SK-N-SH (cell line): ENCODE data around the gene FBXO27. TPM values are rescaled to one million over a fixed set of nuclear protein-coding genes. Genes with fewer than 3 reads are reported as not detected.

Experiments
- CTCF ChIA-PET: fragments of 300-600, 350-600 bp; formaldehyde crosslinking; extraction: SDS; loops from one replicate; lab custom pipeline; 2021; lab: Yijun Ruan, JAX
- POLR2A ChIA-PET: fragments of 350-600 bp; sonication (Branson Sonifier 250); formaldehyde crosslinking; extraction: SDS; loops from one replicate; lab custom pipeline; 2020; ENCODE audit warnings: antibody characterized with exemption, inconsistent platforms; lab: Yijun Ruan, JAX
- DNase-seq: peaks from one replicate; pipeline ENCODE4 v3.0.0; 2012
- H2AFZ ChIP-seq: fragments of 200-600 bp; sonication (generic); 2 replicates; pipeline ENCODE4 v1.8.1; 2016; ENCODE audit warnings: antibody characterized with exemption, mild to moderate bottlenecking, low read depth
- H3F3A ChIP-seq: fragments of 200-600 bp; sonication (generic); replicated peaks from 2 replicates; pipeline ENCODE3; 2016; ENCODE audit warnings: antibody characterized with exemption, mild to moderate bottlenecking; ENCODE audit not compliant: insufficient read depth
- H3K27ac ChIP-seq, 2 experiments: fragments of 200-500 bp in 1 of 2; fragments of 200-600 bp in 1 of 2; sonication (Bioruptor generic) in 1 of 2; sonication (generic), shearing (Covaris generic) in 1 of 2; 2 replicates each; pipeline versions ENCODE4 v1.5.1 to v1.6.1; 2014 to 2016; ENCODE audit warnings: low read depth in 2 of 2, inconsistent platforms in 1 of 2, low read length in 1 of 2, mild to moderate bottlenecking in 1 of 2, mixed read lengths in 1 of 2
- H3K27me3 ChIP-seq: fragments of 200-600 bp; sonication (generic), shearing (Covaris generic); 2 replicates; pipeline ENCODE4 v1.6.1; 2016; ENCODE audit warnings: mixed run types; ENCODE audit not compliant: insufficient read depth
- H3K36me3 ChIP-seq, 2 experiments: fragments of 200-500 bp in 1 of 2; fragments of 200-600 bp in 1 of 2; sonication (Bioruptor generic) in 1 of 2; sonication (generic) in 1 of 2; replicated peaks in 1 of 2; 2 replicates each; pipeline versions ENCODE3 to v1.5.1; 2014 to 2016; ENCODE audit warnings: low read length in 1 of 2, mild to moderate bottlenecking in 1 of 2; ENCODE audit not compliant: insufficient read depth in 2 of 2, control insufficient read depth in 1 of 2
- H3K4me1 ChIP-seq, 2 experiments: fragments of 200-500 bp in 1 of 2; fragments of 200-600 bp in 1 of 2; sonication (Bioruptor generic) in 1 of 2; sonication (generic), shearing (Covaris generic) in 1 of 2; 2 replicates each; pipeline versions ENCODE4 v1.5.1 to v1.6.1; 2014 to 2016; ENCODE audit warnings: low read depth in 1 of 2, low read length in 1 of 2, mixed run types in 1 of 2; ENCODE audit not compliant: insufficient read depth in 2 of 2, control insufficient read depth in 1 of 2
- H3K4me2 ChIP-seq: fragments of 200-600 bp; sonication (generic), shearing (Covaris generic); 2 replicates; pipeline ENCODE4 v1.6.1; 2017; ENCODE audit warnings: mixed run types
- H3K4me3 ChIP-seq, 2 experiments: fragments of 200-500 bp in 1 of 2; fragments of 200-600 bp in 1 of 2; sonication (Bioruptor generic) in 1 of 2; sonication (generic), shearing (Covaris generic) in 1 of 2; 2 replicates each; pipeline versions ENCODE4 v1.5.1 to v1.8.1; 2014 to 2016; ENCODE audit warnings: low read depth in 2 of 2, inconsistent platforms in 1 of 2, low read length in 1 of 2, mild to moderate bottlenecking in 1 of 2, mixed read lengths in 1 of 2, moderate library complexity in 1 of 2
- H3K79me2 ChIP-seq: fragments of 200-600 bp; sonication (generic); 2 replicates; pipeline ENCODE4 v1.8.1; 2017; ENCODE audit warnings: mild to moderate bottlenecking; ENCODE audit not compliant: insufficient read depth
- H3K9ac ChIP-seq: fragments of 200-600 bp; sonication (generic); 2 replicates; pipeline ENCODE4 v1.6.1; 2017; ENCODE audit warnings: mixed run types
- H3K9me2 ChIP-seq: fragments of 200-600 bp; sonication (generic); 2 replicates; pipeline ENCODE4 v1.6.1; 2017; ENCODE audit warnings: mixed run types
- H3K9me3 ChIP-seq: fragments of 200-600 bp; sonication (generic); 2 replicates; pipeline ENCODE4 v1.6.1; 2017; ENCODE audit warnings: mixed run types, mild to moderate bottlenecking, moderate library complexity
- H4K20me1 ChIP-seq: fragments of 200-600 bp; sonication (generic); 2 replicates; pipeline ENCODE4 v1.6.1; 2017; ENCODE audit warnings: mild to moderate bottlenecking, mixed run types; ENCODE audit not compliant: insufficient read depth
- CTCF ChIP-seq: fragments of 200-600 bp; sonication (generic); IDR thresholded peaks from 2 replicates; pipeline ENCODE4 v1.6.1; 2017; ENCODE audit warnings: antibody characterized with exemption, mild to moderate bottlenecking, moderate library complexity
- ELF1 ChIP-seq: IDR thresholded peaks from 2 replicates; pipeline ENCODE4 v1.4.0; 2012
- EP300 ChIP-seq, 2 experiments: IDR thresholded peaks; 2 replicates each; pipeline versions ENCODE4 v1.4.0 to v1.6.1; 2012; ENCODE audit warnings: borderline replicate concordance in 1 of 2, low read depth in 1 of 2, low read length in 1 of 2
- EZH2phosphoT487 ChIP-seq: fragments of 200-600 bp; sonication (generic); IDR thresholded peaks from 2 replicates; pipeline ENCODE4 v1.6.1; 2017; ENCODE audit warnings: low read depth, mixed run types, mild to moderate bottlenecking, antibody characterized with exemption, moderate library complexity, borderline replicate concordance
- FOSL2 ChIP-seq: IDR thresholded peaks from 2 replicates; pipeline ENCODE4 v1.4.0; 2012; ENCODE audit warnings: low read depth, mild to moderate bottlenecking, moderate library complexity, borderline replicate concordance
- FOXJ3 ChIP-seq: sonication (generic); formaldehyde crosslinking; IDR thresholded peaks from 2 replicates; pipeline ENCODE4 v1.5.1; 2020; ENCODE audit warnings: mild to moderate bottlenecking, missing genetic modification reagents
- FOXM1 ChIP-seq: IDR thresholded peaks from 2 replicates; pipeline ENCODE4 v1.4.0; 2012; ENCODE audit warnings: low read depth, mild to moderate bottlenecking
- GATA2 ChIP-seq: sonication (generic); formaldehyde crosslinking; IDR thresholded peaks from 2 replicates; pipeline ENCODE4 v1.5.0; 2020; ENCODE audit warnings: mild to moderate bottlenecking, missing genetic modification reagents
- JUND ChIP-seq: IDR thresholded peaks from 2 replicates; pipeline ENCODE4 v1.4.0; 2012
- MXI1 ChIP-seq: IDR thresholded peaks from 2 replicates; pipeline ENCODE4 v1.6.1; 2012; ENCODE audit warnings: mild to moderate bottlenecking, low read depth, low read length, improper control_type of control experiment
- NRF1 ChIP-seq: IDR thresholded peaks from 2 replicates; pipeline ENCODE4 v1.6.1; 2012; ENCODE audit warnings: low read depth, mild to moderate bottlenecking, low read length
- POLR2AphosphoS5 ChIP-seq: IDR thresholded peaks from 2 replicates; pipeline ENCODE4 v1.6.1; 2012; ENCODE audit warnings: low read depth, low read length
- RAD21 ChIP-seq: IDR thresholded peaks from 2 replicates; pipeline ENCODE4 v1.6.1; 2012; ENCODE audit warnings: mild to moderate bottlenecking, low read length
- RCOR1 ChIP-seq: fragments of 150-350 bp; IDR thresholded peaks from 2 replicates; pipeline ENCODE4 v1.6.1; 2017; ENCODE audit warnings: antibody characterized with exemption, low read length
- REST ChIP-seq: IDR thresholded peaks from 2 replicates; pipeline ENCODE4 v1.6.1; 2012; ENCODE audit warnings: mild to moderate bottlenecking, low read depth, low read length, moderate library complexity
- RFX5 ChIP-seq: IDR thresholded peaks from 2 replicates; pipeline ENCODE4 v1.6.1; 2012; ENCODE audit warnings: mild to moderate bottlenecking, improper control_type of control experiment, low read length
- SMC3 ChIP-seq: IDR thresholded peaks from 2 replicates; pipeline ENCODE4 v1.6.1; 2012; ENCODE audit warnings: low read depth, low read length, improper control_type of control experiment
- TCF12 ChIP-seq: IDR thresholded peaks from 2 replicates; pipeline ENCODE4 v1.4.0; 2012
- TEAD4 ChIP-seq: IDR thresholded peaks from 2 replicates; pipeline ENCODE4 v1.4.0; 2012; ENCODE audit warnings: mild to moderate bottlenecking, borderline replicate concordance; ENCODE audit not compliant: insufficient read depth
- YY1 ChIP-seq: IDR thresholded peaks from 2 replicates; pipeline ENCODE4 v1.4.0; 2012; ENCODE audit warnings: low read depth, mild to moderate bottlenecking
- ZBTB33 ChIP-seq: IDR thresholded peaks from 2 replicates; pipeline ENCODE4 v1.4.0; 2012; ENCODE audit warnings: low read depth, borderline replicate concordance
- WGBS: methylation state at CpG from one replicate; pipeline ENCODE4 v1.1.6; 2017; ENCODE audit warnings: low lambda C conversion rate; 5-methylcytosine and 5-hydroxymethylcytosine counted together
- polyA plus RNA-seq, 3 experiments: library from polyadenylated mRNA; depleted of rRNA; stranded (reverse); fragments of >200 nt; gene quantifications; 2 replicates each; pipeline ENCODE4 v1.2.3, GENCODE V29; 2012

The FBXO27 gene
- polyA plus RNA-seq, 1 of the 3 experiments (the other 2 are of a cell fraction): 5.8 TPM

GRCh38 chr19:39014037-39014436 is 18.3 kb downstream of the FBXO27 start:
- H3K9ac ChIP-seq: no peak overlapping the region
- TF ChIP-seq POLR2AphosphoS5: no peak
- no peak for TF ChIP-seq REST
- no peak for TF ChIP-seq CTCF
- TF ChIP-seq GATA2 (CRISPR knock-in tag): no peak
- TF ChIP-seq SMC3: no peak
- no peak for TF ChIP-seq YY1
- no peak for TF ChIP-seq RCOR1
- no peak for TF ChIP-seq FOXJ3 (CRISPR knock-in tag)
- TF ChIP-seq TCF12: no peak
- no peak for TF ChIP-seq NRF1
- TF ChIP-seq RAD21: no peak
- TF ChIP-seq FOXM1: no peak
- TF ChIP-seq MXI1: no peak
- TF ChIP-seq JUND: no peak
- H3K4me3 ChIP-seq: no peak overlapping the region
- DNase-seq: no peak
- no peaks in the 10 kb centered on the region for H3K9me3 ChIP-seq
- no peaks in the 10 kb centered on the region for H3K9me2 ChIP-seq
- H3F3A ChIP-seq: no peaks in the 10 kb centered on the region
- ChIA-PET CTCF (no interaction called here), POLR2A (no interaction called here)
- no peak overlapping the region for H2AFZ ChIP-seq
- H3K27ac ChIP-seq: no peak overlapping the region
- 81% methylated on average over 7 of the region's 7 CpGs for WGBS
- no peaks in the 10 kb centered on the region for H3K27me3 ChIP-seq
- H4K20me1 ChIP-seq: no peaks in the 10 kb centered on the region
- no peaks in the 10 kb centered on the region for H3K79me2 ChIP-seq
- no peaks in the 10 kb centered on the region for H3K36me3 ChIP-seq
- no peak overlapping the region for H3K4me2 ChIP-seq
- no peaks in the 10 kb centered on the region for H3K4me1 ChIP-seq

- Histone ChIP-seq H3K4me2 (no peak overlapping the region), H3K4me3 (no peak overlapping the region), H3K79me2 (no peaks in the 10 kb centered on the region), H4K20me1 (no peaks in the 10 kb centered on the region), H3K4me1 (no peaks in the 10 kb centered on the region), H2AFZ (no peak overlapping the region), H3K9me3 (no peaks in the 10 kb centered on the region), H3K9me2 (no peaks in the 10 kb centered on the region), H3K36me3 (no peaks in the 10 kb centered on the region), H3F3A (no peaks in the 10 kb centered on the region), H3K9ac (no peak overlapping the region), H3K27me3 (no peaks in the 10 kb centered on the region), H3K27ac (no peak overlapping the region)
- CTCF ChIA-PET: no interaction called here
- no peak for TF ChIP-seq FOXM1
- TF ChIP-seq FOSL2: no peak
- no peak for TF ChIP-seq TEAD4
- TF ChIP-seq ZBTB33: no peak
- no peak for TF ChIP-seq ELF1
- TF ChIP-seq RFX5: no peak
- TF ChIP-seq EP300 (IDR thresholded peaks at IDR 0.05; ENCODE audit: borderline replicate concordance in 1 of 2, low read depth in 1 of 2, low read length in 1 of 2): no peak
- no peak for TF ChIP-seq RAD21
- TF ChIP-seq EZH2phosphoT487: no peak
- TF ChIP-seq FOXJ3 (CRISPR knock-in tag): no peak
- DNase-seq: no peak
- 76% methylated on average over 6 of the region's 6 CpGs for WGBS
- POLR2A ChIA-PET: no interaction called here
These were observed 23.3 kb downstream of the FBXO27 start for GRCh38 chr19:39009001-39009400.
